HG03025 (cell line): ENCODE measurements around the gene ARHGDIB.
A peak's percentile ranks its signal among the peaks of the same experiment; 100 is the strongest.

Source experiments
- ATAC-seq: cut with Tn5 transposase; IDR thresholded peaks from one replicate; pipeline ENCODE4 v1.9.1; 2021; ENCODE audit warnings: mild to moderate bottlenecking, moderate library complexity; ENCODE audit not compliant: unreplicated experiment, low FRiP score

ARHGDIB gene

GRCh38 chr12:14984036-14984435 lies 22.6 kb upstream of the ARHGDIB start:
- no peak for ATAC-seq

- peak; percentile 73 for ATAC-seq
Observed at GRCh38 chr12:14982991-14983390, 21.6 kb upstream of the ARHGDIB start.

- ATAC-seq, result no peak
Observed at GRCh38 chr12:14982562-14982961, 21.2 kb upstream of the ARHGDIB start.

GRCh38 chr12:14981049-14981448 lies 19.6 kb upstream of the ARHGDIB start:
- no peak for ATAC-seq

GRCh38 chr12:14979468-14979867 lies 18.1 kb upstream of the ARHGDIB start:
- no peak for ATAC-seq

- no peak for ATAC-seq
Observed at GRCh38 chr12:14976658-14977057, 15.3 kb upstream of the ARHGDIB start.

- no peak for ATAC-seq
Observed at GRCh38 chr12:14975457-14975856, 14.1 kb upstream of the ARHGDIB start.

GRCh38 chr12:14974633-14975032 lies 13.2 kb upstream of the ARHGDIB start:
- no peak for ATAC-seq

GRCh38 chr12:14972816-14973215 lies 11.4 kb upstream of the ARHGDIB start, which contains the start of gene PDE6H:
TSS of gene PDE6H (plus strand) at chr12:14973042. CDS start at chr12:14978013, 4,971 bp downstream.
- no peak for ATAC-seq

- ATAC-seq, result no peak
Observed at GRCh38 chr12:14970473-14970872, 9.1 kb upstream of the ARHGDIB start.

- no peak for ATAC-seq
Observed at GRCh38 chr12:14968478-14968877, 7.1 kb upstream of the ARHGDIB start.

- ATAC-seq, result no peak
Observed at GRCh38 chr12:14965221-14965620, 3.8 kb upstream of the ARHGDIB start.

GRCh38 chr12:14964406-14964805 lies 3.0 kb upstream of the ARHGDIB start:
- no peak for ATAC-seq

- no peak for ATAC-seq
Observed at GRCh38 chr12:14963520-14963919, 2.1 kb upstream of the ARHGDIB start.

- no peak for ATAC-seq
Observed at GRCh38 chr12:14962797-14963196, 1.4 kb upstream of the ARHGDIB start.

- no peak for ATAC-seq
Observed at GRCh38 chr12:14962153-14962539, 745 bp upstream of the ARHGDIB start.

- ATAC-seq, result peak; percentile 45
Observed at GRCh38 chr12:14960548-14961465, 594 bp downstream of the ARHGDIB start.

- ATAC-seq, result no peak
Observed at GRCh38 chr12:14959916-14960496, 1.4 kb downstream of the ARHGDIB start.

GRCh38 chr12:14959463-14959862 lies 1.9 kb downstream of the ARHGDIB start:
- no peak for ATAC-seq

GRCh38 chr12:14959126-14959440 lies 2.3 kb downstream of the ARHGDIB start:
- no peak for ATAC-seq

GRCh38 chr12:14958361-14959125 lies 2.9 kb downstream of the ARHGDIB start:
- no peak for ATAC-seq
